GM03348 (cell line): ENCODE data around the gene BTBD9.
A peak's percentile ranks its signal among the peaks of the same experiment; 100 is the strongest.
"Not testable (repeated sequence)": the region's sequence is repeated elsewhere in the genome, so short reads cannot be mapped to it uniquely, and the experiment has no call there.

Experiments used
- DNase-seq: peaks from one replicate; pipeline ENCODE4 v3.0.0; 2012; ENCODE audit warnings: low spot score

The BTBD9 gene

DNA sequence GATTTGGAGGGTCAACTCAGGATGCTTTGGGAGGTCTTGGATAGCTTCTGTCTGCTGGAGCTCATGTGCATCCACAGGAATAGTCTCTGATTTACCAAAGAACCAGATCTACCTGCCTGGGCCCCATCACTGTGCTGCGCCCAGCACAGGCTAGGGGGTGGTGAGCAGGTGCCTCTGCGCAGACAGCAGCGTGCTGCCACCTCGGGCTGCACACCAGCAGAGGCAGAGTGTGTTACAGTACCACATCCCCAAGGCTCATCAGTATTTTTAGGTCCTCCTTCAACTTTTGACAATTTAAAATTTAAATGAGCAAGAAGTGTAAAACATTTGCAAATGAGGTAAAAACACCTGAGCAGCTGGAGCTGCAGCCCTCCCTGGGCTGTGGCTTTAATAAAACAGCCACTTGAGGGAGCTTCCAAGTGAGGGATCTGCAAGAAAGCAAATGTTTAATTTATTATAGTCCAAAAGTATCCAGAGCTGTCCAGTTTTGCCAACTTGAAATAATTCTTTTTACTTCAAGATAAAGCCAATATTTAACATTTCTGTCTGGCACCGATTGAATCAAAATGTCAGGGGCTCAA is 495.3 kb downstream of the BTBD9 start:
- DNase-seq, result no peak

DNA sequence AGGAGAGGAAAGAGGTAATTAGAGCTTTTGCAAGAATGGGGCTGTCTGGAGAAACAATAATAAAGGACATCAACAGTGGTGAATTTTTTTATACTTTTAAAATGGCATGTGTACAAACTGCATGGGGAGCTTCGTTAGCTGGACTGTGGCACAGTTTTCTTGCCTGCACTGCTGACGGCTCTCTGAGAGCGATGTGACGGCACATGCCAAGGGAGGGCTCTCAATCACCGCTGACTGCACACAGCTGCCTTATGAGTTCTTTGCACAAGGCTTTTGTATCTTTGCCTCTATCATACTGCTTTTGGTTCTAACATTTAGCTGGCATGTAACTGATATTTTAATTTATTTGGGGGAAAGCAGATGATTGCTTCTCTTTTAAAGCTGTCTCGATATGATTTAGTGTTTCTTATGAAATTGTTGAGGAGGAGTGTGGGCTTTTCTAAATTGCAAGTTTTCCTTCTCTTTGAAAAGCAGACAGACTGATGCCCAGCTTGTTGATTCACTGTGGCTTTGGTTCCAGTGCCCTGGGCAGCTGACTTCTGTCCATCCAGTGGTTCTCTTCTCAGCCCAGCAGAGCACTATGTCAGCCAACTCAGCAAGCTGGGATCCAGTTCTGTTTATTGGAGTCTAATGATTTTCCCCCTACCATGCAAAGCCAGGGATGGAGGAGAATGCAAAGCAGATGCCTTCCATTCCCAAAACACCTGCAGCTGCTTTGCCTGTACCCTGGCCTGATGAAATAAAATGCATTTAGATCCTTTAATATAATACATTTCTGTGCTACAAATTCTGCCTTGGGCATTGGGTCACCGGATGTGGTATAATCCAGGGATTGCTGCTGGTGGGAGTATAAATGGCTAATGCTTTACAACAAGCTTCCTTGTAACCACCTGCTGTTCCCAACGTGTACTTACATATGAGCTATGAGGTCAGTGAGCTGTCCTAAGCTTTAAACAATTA is 496.3 kb downstream of the BTBD9 start:
- DNase-seq, result no peak

GRCh38 chr6:38142178-38142902 is 497.4 kb downstream of the BTBD9 start:
- no peak for DNase-seq

DNA sequence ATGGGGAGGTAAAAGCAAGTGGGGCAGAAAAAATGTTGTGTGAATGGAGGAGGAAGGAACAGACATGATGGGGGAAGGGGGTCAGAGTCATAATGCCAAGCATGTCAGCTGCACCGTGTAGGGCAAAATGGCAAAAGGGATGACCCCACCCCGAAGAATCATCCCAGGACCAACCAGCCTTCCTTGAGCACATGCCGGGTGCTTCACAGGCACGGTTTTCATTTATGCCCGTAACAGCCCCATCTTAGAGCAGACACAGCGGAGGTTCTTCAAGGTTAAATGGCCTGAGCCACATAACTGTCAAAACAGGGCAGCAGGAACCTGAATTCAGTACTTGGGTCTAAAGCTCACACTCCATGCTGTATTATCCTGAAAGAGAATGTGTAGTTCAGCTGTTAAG is 498.0 kb downstream of the BTBD9 start:
- DNase-seq, result no peak

DNA sequence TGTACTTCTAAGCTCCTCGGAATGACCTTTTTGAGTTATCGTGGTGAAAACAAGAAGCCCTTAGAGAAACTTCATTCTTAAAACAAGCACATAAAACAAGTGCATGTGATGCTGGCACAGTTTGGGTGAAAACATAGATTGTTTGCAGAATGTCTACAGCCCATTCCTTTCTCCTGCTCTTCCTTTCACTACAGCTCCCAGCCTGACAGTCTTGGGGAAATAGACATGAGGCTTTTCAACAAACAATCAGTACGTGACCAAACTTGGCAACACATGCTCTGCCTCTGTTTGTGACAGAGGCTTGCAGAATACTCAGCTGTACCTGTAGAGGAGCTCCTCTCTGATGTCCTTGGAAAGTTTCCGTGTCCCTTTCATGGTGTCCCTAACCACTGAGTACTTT is 498.6 kb downstream of the BTBD9 start:
- DNase-seq, result no peak

DNA sequence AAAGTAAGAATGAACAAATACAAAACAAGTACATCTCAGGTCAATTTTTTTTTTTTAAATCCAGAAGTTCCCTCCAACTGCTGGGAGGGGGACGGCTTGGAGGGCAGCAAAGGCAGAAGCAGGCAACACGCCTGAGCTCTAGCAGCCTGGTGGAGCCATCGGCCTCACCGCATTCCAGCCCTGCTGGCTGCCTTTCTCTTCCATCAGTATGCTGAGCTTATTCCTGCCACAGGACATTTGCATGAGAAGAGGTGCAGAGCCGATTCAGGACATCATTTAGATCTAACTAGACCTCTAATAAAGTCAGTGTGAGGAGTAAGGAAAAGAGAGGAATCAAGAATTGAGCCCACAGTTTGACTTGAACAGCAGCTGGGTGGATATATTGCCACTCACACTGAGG is 501.4 kb downstream of the BTBD9 start:
- no peak for DNase-seq

DNA sequence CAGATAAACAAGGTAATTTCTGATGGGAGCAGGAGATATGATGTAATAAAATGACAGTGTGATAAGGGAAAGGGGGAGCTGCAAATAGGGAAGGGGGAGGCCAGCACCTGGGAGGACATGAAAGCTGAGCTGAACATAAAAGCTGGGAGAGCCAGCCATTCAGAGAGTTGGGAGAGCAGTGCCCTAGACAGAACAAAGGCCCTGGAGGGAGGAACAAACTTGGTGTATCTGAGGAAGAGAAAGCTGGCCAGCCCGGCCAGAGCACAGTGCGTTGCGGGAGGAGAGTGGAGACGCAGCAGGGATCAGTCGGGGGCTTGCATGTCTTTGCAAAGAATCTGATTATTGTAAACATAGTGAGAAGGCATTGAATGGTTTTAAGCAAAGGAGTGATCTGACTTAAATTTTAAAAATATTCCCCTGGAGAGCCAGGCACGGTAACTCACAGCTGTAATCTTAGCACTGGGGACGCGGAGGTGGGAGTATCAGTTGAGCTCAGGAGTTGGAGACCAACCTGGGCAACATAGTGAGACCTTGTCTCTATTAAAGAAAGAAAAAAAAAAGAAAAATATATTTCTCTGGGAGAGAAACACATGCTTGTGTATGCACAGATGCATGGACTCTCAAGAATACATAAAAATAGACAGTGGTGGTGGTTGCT is 502.0 kb downstream of the BTBD9 start:
- no peak for DNase-seq

DNA sequence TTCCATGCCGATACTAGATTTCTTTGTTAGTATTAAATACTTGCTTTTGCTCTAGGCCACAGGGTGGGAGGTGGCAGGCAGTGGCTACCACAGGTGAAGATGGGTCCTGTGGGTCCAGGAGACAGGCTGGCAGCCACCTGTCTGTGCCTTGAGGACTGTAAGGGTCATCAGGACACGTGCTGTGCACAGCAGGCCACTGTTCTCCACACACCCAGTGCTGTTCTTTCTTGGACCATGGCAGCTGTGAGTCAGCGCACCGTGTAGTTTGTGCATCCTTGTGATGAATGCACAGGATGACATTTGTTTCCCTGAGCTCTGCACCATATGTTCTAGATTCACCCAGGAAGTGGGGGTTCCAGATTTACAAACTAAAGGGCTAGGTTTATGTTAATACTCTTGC is 503.2 kb downstream of the BTBD9 start:
- no peak for DNase-seq

DNA sequence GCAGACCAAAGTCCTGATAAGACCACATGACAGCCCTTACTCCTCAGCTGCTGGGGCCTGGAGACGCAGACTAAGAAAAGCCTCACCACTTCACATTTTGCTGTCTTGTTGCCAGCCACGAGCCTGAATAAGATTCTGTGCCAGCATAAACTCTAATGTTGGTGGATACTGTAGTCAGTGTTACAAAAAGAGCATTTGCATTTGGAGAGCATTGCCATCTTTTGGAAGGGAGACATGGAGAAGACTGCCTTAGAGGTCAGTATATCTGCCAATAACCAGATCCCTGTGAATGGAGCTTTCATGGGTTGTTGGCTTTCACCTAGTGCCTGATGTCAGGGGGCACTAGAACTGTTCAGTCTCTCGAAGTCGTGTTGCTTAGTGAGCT is 505.0 kb downstream of the BTBD9 start:
- DNase-seq, result no peak

DNA sequence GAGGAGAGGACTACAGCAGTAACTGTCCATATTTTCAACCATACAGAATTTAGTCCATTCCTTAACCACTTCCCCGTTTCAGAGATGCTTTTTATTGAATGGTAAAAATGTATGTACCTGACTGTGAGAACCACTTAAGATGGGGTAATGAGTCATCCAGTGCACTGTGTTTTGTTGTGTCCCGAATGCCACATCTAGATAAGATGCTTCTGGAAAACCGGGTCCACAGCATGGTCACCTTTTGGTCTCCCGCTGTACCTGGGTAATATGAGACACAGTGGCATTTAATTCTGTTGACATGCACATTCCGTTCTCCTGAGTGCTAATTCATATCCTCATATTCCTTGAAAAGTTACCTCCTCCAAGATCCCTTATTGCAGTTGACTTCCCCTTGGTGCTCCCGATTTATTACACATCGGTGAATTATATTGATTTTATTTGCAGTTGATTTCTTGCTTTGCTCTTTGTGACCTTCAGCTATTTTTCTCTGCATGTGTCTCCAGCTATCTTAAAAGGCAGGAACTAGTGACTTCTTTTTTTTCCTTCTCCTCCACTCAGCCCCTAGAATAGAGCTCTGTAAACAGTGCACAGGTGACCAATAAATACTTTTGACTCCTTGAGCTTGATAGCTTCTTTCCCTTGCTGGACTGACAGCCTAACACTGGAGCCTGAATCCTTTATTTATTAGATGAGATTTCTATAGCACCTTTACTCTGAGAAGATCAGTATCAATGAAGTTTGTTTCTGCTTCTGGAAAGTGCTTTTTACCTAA is 505.6 kb downstream of the BTBD9 start:
- no peak for DNase-seq

DNA sequence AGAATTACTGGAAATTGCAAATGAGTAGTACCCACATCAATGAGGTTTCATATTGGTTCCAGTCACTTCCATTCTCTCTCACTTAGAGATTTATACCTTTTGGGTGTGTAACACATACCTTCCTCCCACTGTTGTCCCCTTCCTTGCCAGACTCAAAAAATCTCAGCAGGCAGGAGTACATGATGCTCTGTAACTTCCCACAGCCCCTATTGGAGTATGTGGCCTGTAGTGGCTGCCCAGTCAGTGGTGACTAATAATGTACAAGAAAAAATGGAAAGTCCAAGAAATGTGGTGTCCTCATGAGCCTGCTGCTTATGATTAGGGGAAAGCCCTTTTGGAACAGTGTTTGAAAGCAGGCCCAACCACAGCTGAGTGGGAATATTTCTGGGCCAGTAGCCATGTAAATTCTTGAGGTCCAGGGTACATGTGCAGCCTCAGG is 508.2 kb downstream of the BTBD9 start:
- DNase-seq, result peak; percentile 92

DNA sequence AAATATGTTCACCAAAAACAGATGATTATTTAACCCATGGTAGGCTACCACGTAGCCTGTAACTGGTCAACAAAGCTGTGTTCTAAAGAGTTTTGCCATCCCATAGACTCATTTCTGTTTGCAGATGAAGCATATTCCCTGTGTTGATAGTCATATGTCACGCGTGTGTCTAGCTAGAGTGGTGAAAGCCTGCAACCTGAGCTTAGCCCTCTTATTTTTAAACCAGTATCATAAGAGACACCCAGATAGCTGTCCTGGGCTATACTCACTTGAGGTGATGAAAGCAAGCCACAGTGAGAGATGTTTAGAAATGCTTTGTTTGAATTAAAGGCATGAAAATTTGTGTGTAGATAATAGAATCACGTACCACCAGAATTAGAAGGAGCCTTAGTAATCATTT is 512.4 kb downstream of the BTBD9 start:
- no peak for DNase-seq

DNA sequence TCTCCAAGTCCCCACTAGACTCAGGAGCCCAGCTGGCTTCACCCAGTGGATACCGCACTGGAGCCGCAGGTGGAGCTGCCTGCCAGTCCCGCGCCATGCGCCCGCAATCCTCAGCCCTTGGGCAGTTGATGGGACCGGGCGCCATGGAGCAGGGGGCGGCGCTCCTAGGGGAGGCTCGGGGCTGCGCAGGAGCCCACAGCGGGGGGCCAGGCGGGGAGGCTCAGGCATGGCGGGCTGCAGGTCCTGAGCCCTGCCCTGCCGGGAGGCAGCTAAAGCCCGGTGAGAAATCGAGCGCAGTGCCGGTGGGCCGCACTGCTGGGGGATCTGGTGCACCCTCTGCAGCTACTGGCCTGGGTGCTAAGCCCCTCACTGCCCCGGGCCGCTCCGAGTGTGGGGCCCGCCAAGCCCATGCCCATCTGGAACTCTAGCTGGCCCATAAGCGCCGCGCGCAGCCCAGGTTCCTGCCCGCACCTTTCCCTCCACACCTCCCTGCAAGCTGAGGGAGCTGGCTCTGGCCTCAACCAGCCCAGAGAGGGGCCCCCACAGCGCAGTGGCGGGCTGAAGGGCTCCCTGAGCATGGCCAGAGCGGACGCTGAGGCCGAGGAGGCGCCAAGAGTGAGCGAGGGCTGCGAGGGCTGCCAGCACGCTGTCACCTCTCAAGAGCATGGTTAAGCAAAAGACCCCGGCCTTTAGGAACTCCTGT is 515.4 kb downstream of the BTBD9 start:
- not testable (repeated sequence) for DNase-seq

DNA sequence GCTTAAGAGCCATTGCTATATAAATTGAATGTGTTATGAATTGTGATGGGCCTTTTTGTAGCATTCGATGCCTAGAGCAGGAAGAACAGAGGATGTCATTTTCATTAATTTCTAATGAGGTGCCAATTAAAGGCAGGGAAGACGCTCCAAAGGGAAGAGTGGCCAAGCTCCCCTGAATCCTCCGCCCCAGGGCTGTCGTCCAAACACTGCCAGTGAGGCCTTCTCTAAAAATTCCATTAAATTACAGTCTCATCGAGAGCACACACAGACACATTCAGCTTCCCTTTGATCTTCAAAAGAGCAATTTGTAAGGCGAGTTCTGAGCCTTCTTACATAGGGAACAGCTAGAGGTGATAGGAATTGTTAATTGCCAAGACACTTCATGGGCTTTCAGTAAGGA is 520.2 kb downstream of the BTBD9 start:
- no peak for DNase-seq

DNA sequence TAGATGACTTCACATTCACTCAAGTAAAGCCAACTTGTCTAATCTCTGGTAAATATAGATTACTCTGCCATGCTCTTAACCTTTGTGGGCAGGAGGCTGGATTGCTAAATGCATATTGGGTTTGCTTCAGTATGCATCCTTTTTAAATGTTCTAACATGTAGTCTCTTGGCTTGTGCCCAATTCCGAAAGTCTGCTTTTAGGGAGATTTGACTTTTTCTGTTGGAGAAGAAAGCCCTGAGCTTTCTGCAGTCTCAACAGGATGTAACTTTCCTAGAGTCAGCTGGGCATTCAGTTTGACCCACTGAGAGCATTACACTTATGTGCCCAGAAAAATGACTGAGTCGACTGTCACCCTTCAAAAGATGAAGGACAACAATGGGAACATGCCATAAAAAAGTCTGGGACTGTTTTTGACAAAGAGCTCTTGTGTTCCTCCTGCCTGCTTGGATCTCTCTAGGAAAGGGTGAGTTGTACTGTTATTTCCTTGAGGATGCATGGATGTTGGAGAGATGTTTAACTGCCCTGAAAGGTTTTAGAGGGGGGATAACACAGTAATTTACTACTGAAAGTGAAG is 520.9 kb downstream of the BTBD9 start:
- DNase-seq, result no peak
